Measurements from ENCODE around the gene KIF16B. TPM values are rescaled to one million over a fixed set of nuclear protein-coding genes. Genes with fewer than 3 reads are reported as not detected.

KIF16B gene
- total RNA-seq, 1 experiment from 2014 or later: 7.6 TPM

DNA sequence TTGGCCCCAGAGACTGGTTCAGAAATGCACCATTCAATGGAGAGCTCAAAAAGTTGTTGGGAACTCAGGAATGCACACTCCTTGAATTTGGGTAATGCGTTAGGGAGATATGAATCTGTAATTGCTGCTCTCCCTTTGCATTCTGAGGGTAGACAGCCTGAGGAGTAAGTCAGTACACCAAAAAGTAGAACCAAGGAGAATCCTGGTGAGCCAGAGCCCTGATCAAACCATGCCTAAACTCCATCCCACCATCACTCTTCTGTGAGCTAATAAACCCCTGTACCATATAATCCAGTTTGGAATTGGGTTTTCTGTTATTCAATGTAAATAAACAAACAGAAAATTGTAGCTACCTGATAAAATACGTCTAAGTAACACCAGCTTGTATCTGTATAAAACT lies 90.2 kb downstream of the KIF16B start:
- ChIA-PET CTCF (no interaction called here), POLR2A (interaction anchor here (1.6 kb wide), 1 partner anchor 12 kb away, joined by 3 read pairs; no protein-coding TSS in a partner anchor)
- Mint-ChIP-seq H3K4me3 (no peak overlapping the region), H3K27ac (no peak overlapping the region), H3K9me3 (peaks cover 9% of the 10 kb centered on the region), H3K36me3 (peaks cover 4% of the 10 kb centered on the region), H3K27me3 (ENCODE audit: low read depth) (no peaks in the 10 kb centered on the region), H3K4me1 (peaks cover 26% of the 10 kb centered on the region)
- ATAC-seq (no peak), DNase-seq (ENCODE audit: low spot score) (no peak)
- TF ChIP-seq, protein P1, sequence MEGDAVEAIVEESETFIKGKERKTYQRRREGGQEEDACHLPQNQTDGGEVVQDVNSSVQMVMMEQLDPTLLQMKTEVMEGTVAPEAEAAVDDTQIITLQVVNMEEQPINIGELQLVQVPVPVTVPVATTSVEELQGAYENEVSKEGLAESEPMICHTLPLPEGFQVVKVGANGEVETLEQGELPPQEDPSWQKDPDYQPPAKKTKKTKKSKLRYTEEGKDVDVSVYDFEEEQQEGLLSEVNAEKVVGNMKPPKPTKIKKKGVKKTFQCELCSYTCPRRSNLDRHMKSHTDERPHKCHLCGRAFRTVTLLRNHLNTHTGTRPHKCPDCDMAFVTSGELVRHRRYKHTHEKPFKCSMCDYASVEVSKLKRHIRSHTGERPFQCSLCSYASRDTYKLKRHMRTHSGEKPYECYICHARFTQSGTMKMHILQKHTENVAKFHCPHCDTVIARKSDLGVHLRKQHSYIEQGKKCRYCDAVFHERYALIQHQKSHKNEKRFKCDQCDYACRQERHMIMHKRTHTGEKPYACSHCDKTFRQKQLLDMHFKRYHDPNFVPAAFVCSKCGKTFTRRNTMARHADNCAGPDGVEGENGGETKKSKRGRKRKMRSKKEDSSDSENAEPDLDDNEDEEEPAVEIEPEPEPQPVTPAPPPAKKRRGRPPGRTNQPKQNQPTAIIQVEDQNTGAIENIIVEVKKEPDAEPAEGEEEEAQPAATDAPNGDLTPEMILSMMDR (IDR thresholded peaks at IDR 0.05): no peak
- TF ChIP-seq IRF2 (CRISPR knock-in tag; IDR thresholded peaks at IDR 0.05; ENCODE audit: borderline replicate concordance, low read depth): no peak
- TF ChIP-seq, protein P2, sequence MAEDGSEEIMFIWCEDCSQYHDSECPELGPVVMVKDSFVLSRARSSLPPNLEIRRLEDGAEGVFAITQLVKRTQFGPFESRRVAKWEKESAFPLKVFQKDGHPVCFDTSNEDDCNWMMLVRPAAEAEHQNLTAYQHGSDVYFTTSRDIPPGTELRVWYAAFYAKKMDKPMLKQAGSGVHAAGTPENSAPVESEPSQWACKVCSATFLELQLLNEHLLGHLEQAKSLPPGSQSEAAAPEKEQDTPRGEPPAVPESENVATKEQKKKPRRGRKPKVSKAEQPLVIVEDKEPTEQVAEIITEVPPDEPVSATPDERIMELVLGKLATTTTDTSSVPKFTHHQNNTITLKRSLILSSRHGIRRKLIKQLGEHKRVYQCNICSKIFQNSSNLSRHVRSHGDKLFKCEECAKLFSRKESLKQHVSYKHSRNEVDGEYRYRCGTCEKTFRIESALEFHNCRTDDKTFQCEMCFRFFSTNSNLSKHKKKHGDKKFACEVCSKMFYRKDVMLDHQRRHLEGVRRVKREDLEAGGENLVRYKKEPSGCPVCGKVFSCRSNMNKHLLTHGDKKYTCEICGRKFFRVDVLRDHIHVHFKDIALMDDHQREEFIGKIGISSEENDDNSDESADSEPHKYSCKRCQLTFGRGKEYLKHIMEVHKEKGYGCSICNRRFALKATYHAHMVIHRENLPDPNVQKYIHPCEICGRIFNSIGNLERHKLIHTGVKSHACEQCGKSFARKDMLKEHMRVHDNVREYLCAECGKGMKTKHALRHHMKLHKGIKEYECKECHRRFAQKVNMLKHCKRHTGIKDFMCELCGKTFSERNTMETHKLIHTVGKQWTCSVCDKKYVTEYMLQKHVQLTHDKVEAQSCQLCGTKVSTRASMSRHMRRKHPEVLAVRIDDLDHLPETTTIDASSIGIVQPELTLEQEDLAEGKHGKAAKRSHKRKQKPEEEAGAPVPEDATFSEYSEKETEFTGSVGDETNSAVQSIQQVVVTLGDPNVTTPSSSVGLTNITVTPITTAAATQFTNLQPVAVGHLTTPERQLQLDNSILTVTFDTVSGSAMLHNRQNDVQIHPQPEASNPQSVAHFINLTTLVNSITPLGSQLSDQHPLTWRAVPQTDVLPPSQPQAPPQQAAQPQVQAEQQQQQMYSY (CRISPR knock-in tag; IDR thresholded peaks at IDR 0.05): no peak
- TF ChIP-seq, protein P3, sequence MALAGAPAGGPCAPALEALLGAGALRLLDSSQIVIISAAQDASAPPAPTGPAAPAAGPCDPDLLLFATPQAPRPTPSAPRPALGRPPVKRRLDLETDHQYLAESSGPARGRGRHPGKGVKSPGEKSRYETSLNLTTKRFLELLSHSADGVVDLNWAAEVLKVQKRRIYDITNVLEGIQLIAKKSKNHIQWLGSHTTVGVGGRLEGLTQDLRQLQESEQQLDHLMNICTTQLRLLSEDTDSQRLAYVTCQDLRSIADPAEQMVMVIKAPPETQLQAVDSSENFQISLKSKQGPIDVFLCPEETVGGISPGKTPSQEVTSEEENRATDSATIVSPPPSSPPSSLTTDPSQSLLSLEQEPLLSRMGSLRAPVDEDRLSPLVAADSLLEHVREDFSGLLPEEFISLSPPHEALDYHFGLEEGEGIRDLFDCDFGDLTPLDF (CRISPR knock-in tag; IDR thresholded peaks at IDR 0.05): no peak
- TF ChIP-seq ZNF232 (CRISPR knock-in tag; IDR thresholded peaks at IDR 0.05): no peak
- no peak for TF ChIP-seq CREM (CRISPR knock-in tag; IDR thresholded peaks at IDR 0.05)
- no peak for TF ChIP-seq SOX15 (CRISPR knock-in tag; IDR thresholded peaks at IDR 0.05)
- no peak for TF ChIP-seq NFATC4 (CRISPR knock-in tag; IDR thresholded peaks at IDR 0.05)
- TF ChIP-seq FOXJ3 (CRISPR knock-in tag; IDR thresholded peaks at IDR 0.05; ENCODE audit: borderline replicate concordance): no peak
- TF ChIP-seq FOXP1 (CRISPR knock-in tag; IDR thresholded peaks at IDR 0.05; ENCODE audit: borderline replicate concordance): no peak
- no peak for TF ChIP-seq ZNF138 (CRISPR knock-in tag; conservative IDR thresholded peaks at IDR 0.05)
- TF ChIP-seq, protein P4, sequence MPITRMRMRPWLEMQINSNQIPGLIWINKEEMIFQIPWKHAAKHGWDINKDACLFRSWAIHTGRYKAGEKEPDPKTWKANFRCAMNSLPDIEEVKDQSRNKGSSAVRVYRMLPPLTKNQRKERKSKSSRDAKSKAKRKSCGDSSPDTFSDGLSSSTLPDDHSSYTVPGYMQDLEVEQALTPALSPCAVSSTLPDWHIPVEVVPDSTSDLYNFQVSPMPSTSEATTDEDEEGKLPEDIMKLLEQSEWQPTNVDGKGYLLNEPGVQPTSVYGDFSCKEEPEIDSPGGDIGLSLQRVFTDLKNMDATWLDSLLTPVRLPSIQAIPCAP (CRISPR knock-in tag; IDR thresholded peaks at IDR 0.05): no peak
- no peak for TF ChIP-seq MXD4 (CRISPR knock-in tag; IDR thresholded peaks at IDR 0.05; ENCODE audit: borderline replicate concordance)
- TF ChIP-seq, protein P5, sequence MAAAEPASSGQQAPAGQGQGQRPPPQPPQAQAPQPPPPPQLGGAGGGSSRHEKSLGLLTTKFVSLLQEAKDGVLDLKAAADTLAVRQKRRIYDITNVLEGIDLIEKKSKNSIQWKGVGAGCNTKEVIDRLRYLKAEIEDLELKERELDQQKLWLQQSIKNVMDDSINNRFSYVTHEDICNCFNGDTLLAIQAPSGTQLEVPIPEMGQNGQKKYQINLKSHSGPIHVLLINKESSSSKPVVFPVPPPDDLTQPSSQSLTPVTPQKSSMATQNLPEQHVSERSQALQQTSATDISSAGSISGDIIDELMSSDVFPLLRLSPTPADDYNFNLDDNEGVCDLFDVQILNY (CRISPR knock-in tag; IDR thresholded peaks at IDR 0.05): no peak
- TF ChIP-seq FOXK1 (CRISPR knock-in tag; IDR thresholded peaks at IDR 0.05): no peak
- TF ChIP-seq, protein P6, sequence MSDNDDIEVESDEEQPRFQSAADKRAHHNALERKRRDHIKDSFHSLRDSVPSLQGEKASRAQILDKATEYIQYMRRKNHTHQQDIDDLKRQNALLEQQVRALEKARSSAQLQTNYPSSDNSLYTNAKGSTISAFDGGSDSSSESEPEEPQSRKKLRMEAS (CRISPR knock-in tag; IDR thresholded peaks at IDR 0.05): no peak
- TF ChIP-seq PRRX2 (CRISPR knock-in tag; IDR thresholded peaks at IDR 0.05): no peak
- TF ChIP-seq KAT7 (CRISPR knock-in tag; IDR thresholded peaks at IDR 0.05; ENCODE audit: borderline replicate concordance): no peak
- TF ChIP-seq, protein P7, sequence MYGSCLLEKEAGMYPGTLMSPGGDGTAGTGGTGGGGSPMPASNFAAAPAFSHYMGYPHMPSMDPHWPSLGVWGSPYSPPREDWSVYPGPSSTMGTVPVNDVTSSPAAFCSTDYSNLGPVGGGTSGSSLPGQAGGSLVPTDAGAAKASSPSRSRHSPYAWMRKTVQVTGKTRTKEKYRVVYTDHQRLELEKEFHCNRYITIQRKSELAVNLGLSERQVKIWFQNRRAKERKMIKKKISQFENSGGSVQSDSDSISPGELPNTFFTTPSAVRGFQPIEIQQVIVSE (CRISPR knock-in tag; IDR thresholded peaks at IDR 0.05; ENCODE audit: borderline replicate concordance): no peak

Data from WTC11 (cell line).